Brain pericyte (primary cell): ENCODE results near the gene ASPSCR1.
A peak's percentile ranks its signal among the peaks of the same experiment; 100 is the strongest.

Experiments
- DNase-seq: peaks from one replicate; pipeline ENCODE4 v3.0.0-alpha.2; 2012; ENCODE audit warnings: low read depth, low spot score

The ASPSCR1 gene

GRCh38 chr17:82055023-82055964 lies 77.9 kb downstream of the ASPSCR1 start:
- DNase-seq, result no peak

GRCh38 chr17:82055965-82056728 lies 78.7 kb downstream of the ASPSCR1 start:
- no peak for DNase-seq

- no peak for DNase-seq
These were observed 79.5 kb downstream of the ASPSCR1 start for GRCh38 chr17:82056729-82057621.

GRCh38 chr17:82058230-82058854 lies 80.9 kb downstream of the ASPSCR1 start:
- no peak for DNase-seq

GRCh38 chr17:82058855-82059249 lies 81.4 kb downstream of the ASPSCR1 start:
- DNase-seq, result no peak

GRCh38 chr17:82059272-82060000 lies 82.0 kb downstream of the ASPSCR1 start:
- no peak for DNase-seq

GRCh38 chr17:82060001-82060380 lies 82.6 kb downstream of the ASPSCR1 start:
- no peak for DNase-seq

GRCh38 chr17:82060614-82061013 lies 83.2 kb downstream of the ASPSCR1 start:
- no peak for DNase-seq

GRCh38 chr17:82061047-82061925 lies 83.9 kb downstream of the ASPSCR1 start:
- DNase-seq, result no peak

GRCh38 chr17:82062076-82062983 lies 84.9 kb downstream of the ASPSCR1 start:
- DNase-seq, result no peak

GRCh38 chr17:82062984-82063368 lies 85.5 kb downstream of the ASPSCR1 start:
- no peak for DNase-seq

GRCh38 chr17:82063424-82064415 lies 86.3 kb downstream of the ASPSCR1 start:
- DNase-seq, result no peak

- no peak for DNase-seq
These were observed 87.2 kb downstream of the ASPSCR1 start for GRCh38 chr17:82064433-82065192.

GRCh38 chr17:82065193-82065637 lies 87.8 kb downstream of the ASPSCR1 start:
- DNase-seq, result no peak

GRCh38 chr17:82065638-82066303 lies 88.3 kb downstream of the ASPSCR1 start, which contains the start of gene DUS1L:
TSS of gene DUS1L (minus strand) at chr17:82065804. CDS start at chr17:82065059, 745 bp downstream.
- DNase-seq, result peak; percentile 42
